Umbilical cord (tissue), 2 donors: ENCODE data around the gene STK33. TPM values are rescaled to one million over a fixed set of nuclear protein-coding genes. Genes with fewer than 3 reads are reported as not detected.
A peak's percentile ranks its signal among the peaks of the same experiment; 100 is the strongest.

Experiments
- DNase-seq: peaks from one replicate; pipeline ENCODE4 v3.0.0-alpha.2; 2015; ENCODE audit warnings: low spot score
- total RNA-seq: library from RNA; depleted of rRNA; stranded (reverse); fragments of >200 nt; gene quantifications from one replicate; pipeline ENCODE4 v1.2.3, GENCODE V29; 2014; ENCODE audit warnings: low replicate concordance; ENCODE audit not compliant: insufficient read depth

STK33 gene
- total RNA-seq = 17.8 TPM

GRCh38 chr11:8593935-8594909 is at the start of gene STK33:
STK33 (minus strand) TSS chr11:8594228; CDS start chr11:8474905, 119,323 bp downstream.
- peak; percentile 48 for DNase-seq

- DNase-seq = no peak
Measured at GRCh38 chr11:8642196-8642841, 48.3 kb upstream of the STK33 start.

GRCh38 chr11:8641332-8641731 is 47.3 kb upstream of the STK33 start:
- DNase-seq = no peak

GRCh38 chr11:8640267-8640906 is 46.4 kb upstream of the STK33 start:
- DNase-seq = no peak

- no peak for DNase-seq
Measured at GRCh38 chr11:8639655-8640054, 45.6 kb upstream of the STK33 start.

- DNase-seq = no peak
Measured at GRCh38 chr11:8638300-8638699, 44.3 kb upstream of the STK33 start.

GRCh38 chr11:8636127-8636526 is 42.1 kb upstream of the STK33 start:
- no peak for DNase-seq

GRCh38 chr11:8634498-8634897 is 40.5 kb upstream of the STK33 start:
- no peak for DNase-seq

GRCh38 chr11:8631395-8632118 is 37.5 kb upstream of the STK33 start:
- DNase-seq = peak; percentile 95

GRCh38 chr11:8624698-8625097 is 30.7 kb upstream of the STK33 start:
- no peak for DNase-seq

- no peak for DNase-seq
Measured at GRCh38 chr11:8621147-8621546, 27.1 kb upstream of the STK33 start.

GRCh38 chr11:8617063-8617462 is 23.0 kb upstream of the STK33 start:
- DNase-seq = no peak

- DNase-seq = no peak
Measured at GRCh38 chr11:8615291-8616032, 21.4 kb upstream of the STK33 start.

GRCh38 chr11:8614497-8614896 is 20.5 kb upstream of the STK33 start:
- DNase-seq = no peak

GRCh38 chr11:8613036-8613435 is 19.0 kb upstream of the STK33 start:
- no peak for DNase-seq

- DNase-seq = peak; percentile 29
Measured at GRCh38 chr11:8612522-8612921, 18.5 kb upstream of the STK33 start.

GRCh38 chr11:8610532-8611116 is 16.6 kb upstream of the STK33 start:
- peak; percentile 53 for DNase-seq

GRCh38 chr11:8608652-8609051 is 14.6 kb upstream of the STK33 start:
- DNase-seq = peak; percentile 74

- DNase-seq = peak; percentile 71
Measured at GRCh38 chr11:8605971-8606563, 12.0 kb upstream of the STK33 start.
